ENCODE results near the gene IMMP2L.

Gene IMMP2L

DNA sequence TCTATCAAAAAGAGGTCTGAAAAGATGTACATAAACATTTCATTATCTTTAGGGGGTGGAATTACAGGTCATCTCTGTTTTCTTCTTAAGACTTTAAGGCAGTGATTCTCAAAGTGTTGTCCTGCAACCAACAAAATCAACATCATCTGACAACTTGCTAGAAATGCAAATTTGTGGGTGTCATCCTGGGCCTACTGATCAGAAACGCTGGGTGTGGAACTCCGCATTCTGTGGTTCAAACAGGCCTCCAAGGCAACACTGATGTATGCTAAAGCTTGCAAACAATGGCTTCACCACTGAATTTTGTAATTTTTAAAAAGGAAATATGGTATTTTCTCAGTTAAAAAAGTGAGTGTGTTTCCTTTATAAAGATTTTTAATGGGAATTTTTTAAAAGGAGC, 873.4 kb downstream of the IMMP2L start:
- TF ChIP-seq, protein P1, sequence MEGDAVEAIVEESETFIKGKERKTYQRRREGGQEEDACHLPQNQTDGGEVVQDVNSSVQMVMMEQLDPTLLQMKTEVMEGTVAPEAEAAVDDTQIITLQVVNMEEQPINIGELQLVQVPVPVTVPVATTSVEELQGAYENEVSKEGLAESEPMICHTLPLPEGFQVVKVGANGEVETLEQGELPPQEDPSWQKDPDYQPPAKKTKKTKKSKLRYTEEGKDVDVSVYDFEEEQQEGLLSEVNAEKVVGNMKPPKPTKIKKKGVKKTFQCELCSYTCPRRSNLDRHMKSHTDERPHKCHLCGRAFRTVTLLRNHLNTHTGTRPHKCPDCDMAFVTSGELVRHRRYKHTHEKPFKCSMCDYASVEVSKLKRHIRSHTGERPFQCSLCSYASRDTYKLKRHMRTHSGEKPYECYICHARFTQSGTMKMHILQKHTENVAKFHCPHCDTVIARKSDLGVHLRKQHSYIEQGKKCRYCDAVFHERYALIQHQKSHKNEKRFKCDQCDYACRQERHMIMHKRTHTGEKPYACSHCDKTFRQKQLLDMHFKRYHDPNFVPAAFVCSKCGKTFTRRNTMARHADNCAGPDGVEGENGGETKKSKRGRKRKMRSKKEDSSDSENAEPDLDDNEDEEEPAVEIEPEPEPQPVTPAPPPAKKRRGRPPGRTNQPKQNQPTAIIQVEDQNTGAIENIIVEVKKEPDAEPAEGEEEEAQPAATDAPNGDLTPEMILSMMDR (IDR thresholded peaks at IDR 0.05; ENCODE audit: borderline replicate concordance, insufficient read depth, low read depth, low read length), result no peak
- no peak overlapping the region for H3K4me3 ChIP-seq (ENCODE audit: low read depth, low read length)

DNA sequence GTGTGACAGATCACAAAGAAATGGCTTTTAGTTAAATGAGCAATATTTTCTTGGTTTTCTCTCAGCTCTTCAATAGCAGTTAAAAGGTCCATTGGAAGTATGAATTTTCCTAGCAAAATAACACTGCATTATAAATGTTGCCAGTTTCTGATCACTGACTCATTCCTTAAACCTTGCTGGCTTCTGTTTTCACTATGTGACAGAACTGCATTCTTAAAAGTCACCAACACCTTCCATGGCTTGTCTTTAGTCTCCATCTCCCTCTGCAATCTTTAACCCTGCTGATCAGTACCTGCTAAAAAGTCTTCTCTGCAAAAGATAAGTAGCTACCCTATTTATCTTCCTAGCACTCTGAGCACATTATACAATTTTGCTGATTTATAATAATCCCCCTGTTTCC, 876.4 kb downstream of the IMMP2L start:
- TF ChIP-seq, protein P1 (IDR thresholded peaks at IDR 0.05; ENCODE audit: borderline replicate concordance, insufficient read depth, low read depth, low read length), result no peak
- H3K4me3 ChIP-seq (ENCODE audit: low read depth, low read length), result no peak overlapping the region

DNA sequence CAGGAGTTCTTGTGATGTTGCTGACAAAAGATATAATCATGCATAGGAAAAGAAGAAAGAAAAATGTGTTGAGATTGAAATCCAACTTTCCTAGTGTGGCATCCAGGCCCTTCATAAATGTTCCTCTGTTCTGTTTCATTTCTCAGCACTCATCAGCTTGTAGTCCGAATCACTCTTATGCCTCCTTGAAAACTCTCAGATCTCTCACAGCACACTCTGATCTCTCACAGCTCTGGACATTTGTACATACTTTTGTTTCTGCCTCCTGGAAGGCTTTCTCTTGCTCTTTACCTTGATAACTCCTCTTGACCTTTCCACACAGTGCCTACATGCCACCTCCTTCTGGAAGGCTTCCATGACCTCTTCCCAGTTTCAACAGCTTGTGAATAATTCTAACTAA, 880.4 kb downstream of the IMMP2L start:
- TF ChIP-seq, protein P1 (IDR thresholded peaks at IDR 0.05; ENCODE audit: borderline replicate concordance, insufficient read depth, low read depth, low read length), result no peak
- no peak overlapping the region for H3K4me3 ChIP-seq (ENCODE audit: low read depth, low read length)

DNA sequence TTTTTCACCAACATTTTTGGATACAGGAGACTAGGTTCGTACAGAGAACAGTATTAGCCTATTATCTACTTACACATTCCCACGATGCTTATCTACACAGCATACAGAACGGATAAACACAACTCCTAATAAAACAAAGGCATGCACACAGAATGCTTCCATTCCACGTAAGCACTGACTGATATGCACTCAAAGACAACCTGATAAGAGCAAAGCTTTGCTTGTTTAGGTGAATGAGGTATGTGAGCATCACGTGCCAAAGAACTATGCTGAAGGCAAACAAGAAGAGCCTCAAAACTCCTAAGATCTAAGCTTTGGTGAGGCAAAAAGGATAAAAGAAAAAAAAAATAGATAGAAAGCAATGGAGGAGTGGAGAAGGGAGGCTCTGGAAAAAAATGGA, 884.9 kb downstream of the IMMP2L start:
- TF ChIP-seq, protein P1 (IDR thresholded peaks at IDR 0.05; ENCODE audit: borderline replicate concordance, insufficient read depth, low read depth, low read length), result no peak
- no peak overlapping the region for H3K4me3 ChIP-seq (ENCODE audit: low read depth, low read length)

DNA sequence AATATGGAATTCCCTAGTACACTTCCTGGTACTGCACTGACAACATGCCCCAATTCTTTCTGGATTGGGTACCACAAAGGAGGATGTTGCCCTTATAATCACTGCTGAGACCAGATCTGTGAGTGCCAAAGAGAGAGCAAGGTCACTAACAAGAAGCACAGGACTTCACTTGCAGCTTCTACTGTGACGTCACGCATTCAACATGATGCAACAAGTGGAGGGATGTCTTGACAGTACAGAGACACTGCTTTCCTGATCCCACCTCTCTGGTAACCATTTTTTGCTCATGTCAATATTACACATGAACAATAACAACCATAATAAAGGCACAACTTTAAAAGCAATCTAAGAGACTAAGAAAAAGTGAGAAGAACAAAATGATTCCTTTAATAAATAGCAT, 885.5 kb downstream of the IMMP2L start:
- H3K4me3 ChIP-seq (ENCODE audit: low read depth, low read length), result no peak overlapping the region
- TF ChIP-seq, protein P1 (IDR thresholded peaks at IDR 0.05; ENCODE audit: borderline replicate concordance, insufficient read depth, low read depth, low read length), result no peak

DNA sequence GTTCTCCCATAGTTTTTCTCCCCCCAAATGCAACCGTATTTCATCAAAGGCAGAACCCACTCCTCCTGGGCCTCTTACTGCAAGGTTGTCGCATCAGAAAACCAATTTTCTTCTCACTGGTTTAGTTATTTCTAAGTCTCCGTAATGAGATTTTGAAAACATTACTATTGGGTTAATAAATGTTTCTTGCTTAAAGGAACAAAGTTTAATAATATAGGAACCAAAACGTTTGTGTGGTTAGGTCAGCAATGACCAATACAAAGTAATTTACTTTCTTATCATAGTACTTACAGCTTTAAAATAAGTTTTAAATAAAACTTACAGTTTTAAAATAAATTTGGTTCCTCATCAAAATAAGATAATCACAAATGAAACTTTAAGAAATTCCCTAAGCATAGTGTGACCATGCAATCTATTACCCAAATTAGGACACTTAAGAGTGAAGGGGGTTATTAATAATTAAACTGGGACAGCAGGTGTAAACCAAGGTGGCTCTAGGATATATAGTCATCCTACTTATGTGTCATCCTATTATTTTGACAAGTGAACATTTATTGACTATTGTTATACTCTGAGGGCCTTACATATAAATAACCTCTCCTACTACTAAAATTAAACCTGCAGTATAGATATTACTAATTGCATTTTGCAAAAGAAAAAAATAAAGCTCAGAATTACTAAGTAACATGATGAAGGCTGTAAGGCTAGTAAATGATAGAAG, 886.7 kb downstream of the IMMP2L start:
- H3K4me3 ChIP-seq (ENCODE audit: low read depth, low read length), result no peak overlapping the region
- TF ChIP-seq, protein P1 (IDR thresholded peaks at IDR 0.05; ENCODE audit: borderline replicate concordance, insufficient read depth, low read depth, low read length), result no peak

DNA sequence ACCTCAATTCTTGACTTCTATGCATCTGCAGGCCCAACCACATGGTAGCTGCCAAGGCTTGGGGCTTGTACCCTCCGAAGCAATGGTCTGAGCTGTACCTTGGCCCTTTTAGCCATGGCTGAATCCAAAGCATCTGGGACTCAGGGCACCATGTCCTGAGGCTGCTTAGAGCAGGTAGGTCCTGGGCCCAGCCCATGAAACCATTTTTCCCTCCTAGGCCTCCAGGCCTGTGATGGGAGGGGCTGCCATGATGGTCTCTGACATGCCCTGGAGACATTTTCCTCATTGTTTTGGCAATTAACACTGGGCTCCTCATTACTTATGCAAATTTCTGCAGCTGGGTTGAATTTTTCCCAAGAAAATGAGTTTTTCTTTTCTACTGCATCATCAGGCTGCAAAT, 889.1 kb downstream of the IMMP2L start:
- H3K4me3 ChIP-seq (ENCODE audit: low read depth, low read length), result no peak overlapping the region
- TF ChIP-seq, protein P1 (IDR thresholded peaks at IDR 0.05; ENCODE audit: borderline replicate concordance, insufficient read depth, low read depth, low read length), result no peak

Data from GM12875 (cell line).